ENCODE measurements around the gene TRIP12. TPM values are rescaled to one million over a fixed set of nuclear protein-coding genes. Genes with fewer than 3 reads are reported as not detected.

Gene TRIP12
- total and polyA plus RNA-seq, 2 of the 8 experiments (the other 6 are each of a cell fraction or from before 2014, with no cell fraction given) = 23.1 to 174 TPM

DNA sequence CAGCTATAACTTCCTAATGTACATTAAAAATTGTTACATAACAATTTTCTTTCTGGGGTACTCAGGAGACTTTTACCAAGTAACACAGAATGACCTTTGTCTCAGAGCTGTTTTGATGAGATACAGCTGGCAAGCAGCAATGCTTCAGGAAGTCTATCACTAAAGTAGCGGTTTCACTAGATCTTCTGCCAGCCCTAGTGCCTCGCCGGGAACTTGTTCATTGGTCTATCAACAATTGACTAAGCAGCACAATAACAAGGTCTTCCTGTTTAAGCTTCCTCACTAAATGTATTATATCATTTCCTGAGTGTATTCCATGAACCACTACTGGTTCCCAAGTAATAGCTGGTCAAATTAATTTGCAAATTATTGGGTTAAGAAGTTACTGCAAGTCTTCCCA, 69.2 kb downstream of the TRIP12 start (continued):
- TF ChIP-seq ATF2 (IDR thresholded peaks at IDR 0.05; ENCODE audit: low read length) (no peak), MAX (IDR thresholded peaks at IDR 0.05) (no peak)
